ENCODE results near the gene CALM3.

DNA sequence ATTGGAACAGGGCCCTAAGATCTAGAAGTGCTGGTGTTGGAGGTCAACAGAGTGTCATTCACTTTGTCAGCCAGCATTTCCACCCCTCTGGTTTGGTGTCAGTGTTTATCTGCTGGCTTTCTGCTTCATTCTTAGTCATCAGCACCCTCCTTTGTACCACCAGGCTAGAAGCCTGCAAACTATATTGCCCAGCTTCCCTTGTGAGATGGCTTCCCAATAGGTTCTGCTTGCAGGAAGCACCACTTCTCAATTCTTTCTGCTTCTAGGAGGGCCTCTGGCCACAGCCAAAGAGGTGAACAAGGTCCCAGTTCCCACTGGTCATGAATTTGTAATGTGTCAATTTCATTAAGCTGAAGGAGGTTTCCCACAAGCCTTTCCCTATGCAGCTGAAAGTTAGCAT lies 36.4 kb upstream of the CALM3 start:
- no peak for TF ChIP-seq CTCF (IDR thresholded peaks at IDR 0.05; ENCODE audit: poor library complexity)
- TF ChIP-seq EZH2phosphoT487 (IDR thresholded peaks at IDR 0.05; ENCODE audit: low read depth, severe bottlenecking, unreplicated experiment): no peak
